Left ventricle myocardium inferior (tissue), 1 donor: ENCODE data around the gene RASA4. TPM values are rescaled to one million over a fixed set of nuclear protein-coding genes. Genes with fewer than 3 reads are reported as not detected.
"Not testable (repeated sequence)": the region's sequence is repeated elsewhere in the genome, so short reads cannot be mapped to it uniquely, and the experiment has no call there.

Experiments used
- DNase-seq: peaks from one replicate; pipeline ENCODE4 v3.0.0-alpha.2; 2020
- H3K27ac ChIP-seq: fragments of 200-600 bp; replicated peaks from 2 replicates; pipeline ENCODE4 v1.8.0; 2021
- H3K27me3 ChIP-seq: fragments of 200-600 bp; 2 replicates; pipeline ENCODE4 v1.8.0; 2021; ENCODE audit warnings: low read depth
- H3K36me3 ChIP-seq: fragments of 200-600 bp; 2 replicates; pipeline ENCODE4 v1.8.0; 2021
- H3K4me1 ChIP-seq: fragments of 200-600 bp; 2 replicates; pipeline ENCODE4 v1.8.0; 2021
- H3K4me3 ChIP-seq: fragments of 200-600 bp; 2 replicates; pipeline ENCODE4 v1.8.0; 2021; ENCODE audit warnings: mild to moderate bottlenecking, moderate library complexity
- H3K9me3 ChIP-seq: fragments of 200-600 bp; replicated peaks from 2 replicates; pipeline ENCODE4 v1.8.0; 2021
- intact Hi-C: fragments of 100-400 bp; cut with micrococcal nuclease; formaldehyde crosslinking; loops from one replicate; pipeline ENCODE4 v1.11.0; 2022
- total RNA-seq: library from RNA; stranded (reverse); fragmentation: NEBNext Ultra II Directional; extraction: Animal tissue kit (Norgen Biotek cat#: 25700); gene quantifications from one replicate; pipeline ENCODE4 v1.2.1, GENCODE V29; 2021
- donor health status: DM: no; HTN: yes; CAD: no; lungs with severe emphysema.

RASA4 gene
- total RNA-seq, 1 donor from 2014 or later = 14.7 TPM

GRCh38 chr7:102545288-102545687 is 71.3 kb downstream of the RASA4 start:
- DNase-seq, H3K9me3 ChIP-seq, intact Hi-C loops, H3K27me3 ChIP-seq, H3K36me3 ChIP-seq, H3K4me1 ChIP-seq, H3K27ac ChIP-seq, H3K4me3 ChIP-seq: not testable (repeated sequence)

- intact Hi-C loops, DNase-seq, H3K27me3 ChIP-seq, H3K4me1 ChIP-seq, H3K36me3 ChIP-seq, H3K4me3 ChIP-seq, H3K9me3 ChIP-seq, H3K27ac ChIP-seq: not testable (repeated sequence)
Measured at GRCh38 chr7:102544372-102544771, 72.2 kb downstream of the RASA4 start.

GRCh38 chr7:102543596-102543995 is 73.0 kb downstream of the RASA4 start, which contains the start of gene UPK3BL2:
TSS of gene UPK3BL2 (minus strand) at chr7:102543696. CDS start at chr7:102543636, 60 bp downstream.
- H3K4me1 ChIP-seq, DNase-seq, H3K36me3 ChIP-seq, H3K27ac ChIP-seq, H3K9me3 ChIP-seq, intact Hi-C loops, H3K27me3 ChIP-seq, H3K4me3 ChIP-seq: not testable (repeated sequence)

- H3K36me3 ChIP-seq, H3K27ac ChIP-seq, H3K4me3 ChIP-seq, H3K4me1 ChIP-seq, DNase-seq, H3K9me3 ChIP-seq, intact Hi-C loops, H3K27me3 ChIP-seq: not testable (repeated sequence)
Measured at GRCh38 chr7:102542771-102543170, 73.8 kb downstream of the RASA4 start.

- DNase-seq, H3K4me1 ChIP-seq, H3K27me3 ChIP-seq, H3K36me3 ChIP-seq, H3K27ac ChIP-seq, H3K4me3 ChIP-seq, intact Hi-C loops, H3K9me3 ChIP-seq: not testable (repeated sequence)
Measured at GRCh38 chr7:102542083-102542482, 74.5 kb downstream of the RASA4 start.

- H3K27me3 ChIP-seq, DNase-seq: not testable (repeated sequence)
Measured at GRCh38 chr7:102540604-102541003, 76.0 kb downstream of the RASA4 start.

GRCh38 chr7:102535062-102535615 is 81.4 kb downstream of the RASA4 start:
- H3K9me3 ChIP-seq, DNase-seq, intact Hi-C loops: not testable (repeated sequence)

More at GRCh38 chr7:102540604-102541003, 76.0 kb downstream of the RASA4 start:
- H3K9me3 ChIP-seq, H3K4me3 ChIP-seq, H3K27ac ChIP-seq, intact Hi-C loops, H3K4me1 ChIP-seq, H3K36me3 ChIP-seq: not testable (repeated sequence)

GRCh38 chr7:102532127-102532526 is 84.4 kb downstream of the RASA4 start:
- H3K36me3 ChIP-seq, H3K4me1 ChIP-seq, intact Hi-C loops, H3K27me3 ChIP-seq, H3K9me3 ChIP-seq, H3K27ac ChIP-seq, DNase-seq, H3K4me3 ChIP-seq: not testable (repeated sequence)

More at GRCh38 chr7:102535062-102535615, 81.4 kb downstream of the RASA4 start:
- H3K4me1 ChIP-seq, H3K27me3 ChIP-seq, H3K27ac ChIP-seq, H3K4me3 ChIP-seq, H3K36me3 ChIP-seq: not testable (repeated sequence)

- H3K36me3 ChIP-seq, H3K4me3 ChIP-seq, intact Hi-C loops, H3K27me3 ChIP-seq, H3K9me3 ChIP-seq, H3K4me1 ChIP-seq, H3K27ac ChIP-seq: not testable (repeated sequence)
- DNase-seq = peak; percentile 15
Measured at GRCh38 chr7:102531583-102531982, 85.0 kb downstream of the RASA4 start.

GRCh38 chr7:102527822-102528793 is 88.4 kb downstream of the RASA4 start:
- H3K36me3 ChIP-seq, H3K27me3 ChIP-seq, DNase-seq, intact Hi-C loops, H3K4me1 ChIP-seq, H3K4me3 ChIP-seq, H3K9me3 ChIP-seq: not testable (repeated sequence)
- H3K27ac ChIP-seq = peak overlapping the region; percentile 66

GRCh38 chr7:102527182-102527581 is 89.4 kb downstream of the RASA4 start:
- H3K9me3 ChIP-seq, DNase-seq, H3K36me3 ChIP-seq, intact Hi-C loops, H3K4me1 ChIP-seq, H3K27me3 ChIP-seq, H3K4me3 ChIP-seq: not testable (repeated sequence)
- peak overlapping the region; percentile 63 for H3K27ac ChIP-seq

- H3K27ac ChIP-seq, H3K27me3 ChIP-seq, H3K36me3 ChIP-seq, H3K4me1 ChIP-seq, DNase-seq, H3K9me3 ChIP-seq, H3K4me3 ChIP-seq, intact Hi-C loops: not testable (repeated sequence)
Measured at GRCh38 chr7:102524803-102525202, 91.8 kb downstream of the RASA4 start.
